Lower lobe of right lung (tissue), 2 donors: Measurements from ENCODE around the gene BAZ1B. TPM values are rescaled to one million over a fixed set of nuclear protein-coding genes. Genes with fewer than 3 reads are reported as not detected.

ENCODE experiments used
- ATAC-seq, 2 donors: fragments of 200-7000 bp; cut with Tn5 transposase; one replicate each; pipeline ENCODE4 v1.9.1; 2020 to 2022; ENCODE audit warnings: mild to moderate bottlenecking in 2 of 2, moderate library complexity in 2 of 2
- DNase-seq: peaks from one replicate; pipeline ENCODE4 v3.0.0-alpha.2; 2020
- H3K27ac ChIP-seq: fragments of 200-600 bp; one replicate; pipeline ENCODE4 v1.8.0; 2022
- H3K27me3 ChIP-seq: fragments of 200-600 bp; one replicate; pipeline ENCODE4 v1.8.0; 2022; ENCODE audit warnings: low read depth
- H3K36me3 ChIP-seq: fragments of 200-600 bp; one replicate; pipeline ENCODE4 v1.8.0; 2022; ENCODE audit warnings: mild to moderate bottlenecking
- H3K4me1 ChIP-seq: fragments of 200-600 bp; one replicate; pipeline ENCODE4 v1.8.0; 2022
- H3K4me3 ChIP-seq: fragments of 200-600 bp; one replicate; pipeline ENCODE4 v1.8.0; 2022; ENCODE audit warnings: mild to moderate bottlenecking
- H3K9me3 ChIP-seq: fragments of 200-600 bp; one replicate; pipeline ENCODE4 v1.8.0; 2022
- CTCF ChIP-seq: fragments of 200-600 bp; IDR thresholded peaks from one replicate; pipeline ENCODE4 v1.8.0; 2022; ENCODE audit warnings: antibody characterized with exemption, mild to moderate bottlenecking
- intact Hi-C: fragments of 100-400 bp; cut with DNase I; formaldehyde crosslinking; loops from one replicate; pipeline ENCODE4 v1.11.0; 2022
- total RNA-seq: library from RNA; stranded (reverse); fragmentation: NEBNext Ultra II Directional; extraction: Animal tissue kit (Norgen Biotek cat#: 25700); gene quantifications from one replicate; pipeline ENCODE4 v1.2.1, GENCODE V29; 2021
- donor health status: DM: no; HTN: yes; CAD: no; lungs with severe emphysema.

The BAZ1B gene
- total RNA-seq, 1 donor from 2014 or later: 56.0 TPM

GRCh38 chr7:73429215-73429614 lies 92.9 kb downstream of the BAZ1B start:
- no peak for DNase-seq
- Histone ChIP-seq H3K27me3 (peaks cover 30% of the 10 kb centered on the region), H3K9me3 (no peaks in the 10 kb centered on the region), H3K36me3 (no peaks in the 10 kb centered on the region), H3K4me3 (no peak overlapping the region), H3K27ac (no peak overlapping the region), H3K4me1 (peaks cover 8% of the 10 kb centered on the region)
- intact Hi-C loops: no loop called here
- ATAC-seq: no peak
- TF ChIP-seq CTCF: no peak

- no peak for TF ChIP-seq CTCF
- Histone ChIP-seq H3K36me3 (no peaks in the 10 kb centered on the region), H3K4me3 (no peak overlapping the region), H3K9me3 (no peaks in the 10 kb centered on the region), H3K4me1 (peaks cover 12% of the 10 kb centered on the region), H3K27ac (no peak overlapping the region), H3K27me3 (peaks cover 23% of the 10 kb centered on the region)
- no peak for DNase-seq
- intact Hi-C loops: no loop called here
- ATAC-seq: no peak
These were observed 93.9 kb downstream of the BAZ1B start for GRCh38 chr7:73427902-73428787.

- intact Hi-C loops: no loop called here
- Histone ChIP-seq H3K36me3 (no peaks in the 10 kb centered on the region), H3K4me3 (no peak overlapping the region), H3K27me3 (peaks cover 4% of the 10 kb centered on the region), H3K27ac (no peak overlapping the region), H3K9me3 (no peaks in the 10 kb centered on the region), H3K4me1 (peaks cover 9% of the 10 kb centered on the region)
- no peak for DNase-seq
- TF ChIP-seq CTCF: no peak
- ATAC-seq: no peak
These were observed 96.1 kb downstream of the BAZ1B start for GRCh38 chr7:73426016-73426415.

GRCh38 chr7:73425356-73425983 lies 96.6 kb downstream of the BAZ1B start:
- DNase-seq (no peak), ATAC-seq (no peak)
- TF ChIP-seq CTCF: no peak
- peaks cover 9% of the 10 kb centered on the region for H3K4me1 ChIP-seq
- no peaks in the 10 kb centered on the region for H3K36me3 ChIP-seq
- no peak overlapping the region for H3K4me3 ChIP-seq
- intact Hi-C loops: no loop called here
- no peaks in the 10 kb centered on the region for H3K9me3 ChIP-seq
- no peak overlapping the region for H3K27ac ChIP-seq
- peaks cover 4% of the 10 kb centered on the region for H3K27me3 ChIP-seq

- intact Hi-C loops: no loop called here
- H3K27ac ChIP-seq: no peak overlapping the region
These were observed 97.6 kb downstream of the BAZ1B start for GRCh38 chr7:73424489-73424885.

More at GRCh38 chr7:73424489-73424885, 97.6 kb downstream of the BAZ1B start:
- DNase-seq (no peak), ATAC-seq (no peak)
- peaks cover 4% of the 10 kb centered on the region for H3K27me3 ChIP-seq
- H3K4me1 ChIP-seq: peaks cover 9% of the 10 kb centered on the region
- H3K9me3 ChIP-seq: no peaks in the 10 kb centered on the region
- H3K36me3 ChIP-seq: no peaks in the 10 kb centered on the region
- TF ChIP-seq CTCF: no peak
- peak overlapping the region; percentile 33 for H3K4me3 ChIP-seq
